GM12891 (cell line): Measurements from ENCODE around the gene SLC7A1.

Experiments used
- PAX5 ChIP-seq: IDR thresholded peaks from 2 replicates; pipeline ENCODE4 v1.6.1; 2011; ENCODE audit warnings: low read length, moderate library complexity, mild to moderate bottlenecking; ENCODE audit not compliant: insufficient read depth, severe bottlenecking
- POLR2A ChIP-seq: IDR thresholded peaks from 2 replicates; pipeline ENCODE4 v1.6.1; 2011; ENCODE audit warnings: low read depth, low read length, control low read depth
- POLR2AphosphoS5 ChIP-seq: IDR thresholded peaks from 2 replicates; pipeline ENCODE4 v1.6.1; 2011; ENCODE audit warnings: low read depth, low read length, control low read depth
- POU2F2 ChIP-seq: IDR thresholded peaks from 2 replicates; pipeline ENCODE4 v1.6.1; 2011; ENCODE audit warnings: low read depth, mild to moderate bottlenecking, control low read depth, low read length, moderate library complexity
- SPI1 ChIP-seq: IDR thresholded peaks from 2 replicates; pipeline ENCODE4 v1.6.1; 2011; ENCODE audit warnings: low read depth, low read length, control low read depth
- TAF1 ChIP-seq: IDR thresholded peaks from 2 replicates; pipeline ENCODE4 v1.6.1; 2011; ENCODE audit warnings: low read depth, low read length, control low read depth

- TF ChIP-seq SPI1: no peak
- no peak for TF ChIP-seq POLR2AphosphoS5
- no peak for TF ChIP-seq POLR2A
- TF ChIP-seq TAF1: no peak
- TF ChIP-seq POU2F2: no peak
- no peak for TF ChIP-seq PAX5
These were observed 110.7 kb downstream of the SLC7A1 start for GRCh38 chr13:29484796-29485195.
